GM19043 (cell line): Measurements from ENCODE around the gene GLI3.

Experiments
- ATAC-seq: cut with Tn5 transposase; IDR thresholded peaks from one replicate; pipeline ENCODE4 v1.9.1; 2021; ENCODE audit warnings: low read depth; ENCODE audit not compliant: unreplicated experiment

The GLI3 gene

DNA sequence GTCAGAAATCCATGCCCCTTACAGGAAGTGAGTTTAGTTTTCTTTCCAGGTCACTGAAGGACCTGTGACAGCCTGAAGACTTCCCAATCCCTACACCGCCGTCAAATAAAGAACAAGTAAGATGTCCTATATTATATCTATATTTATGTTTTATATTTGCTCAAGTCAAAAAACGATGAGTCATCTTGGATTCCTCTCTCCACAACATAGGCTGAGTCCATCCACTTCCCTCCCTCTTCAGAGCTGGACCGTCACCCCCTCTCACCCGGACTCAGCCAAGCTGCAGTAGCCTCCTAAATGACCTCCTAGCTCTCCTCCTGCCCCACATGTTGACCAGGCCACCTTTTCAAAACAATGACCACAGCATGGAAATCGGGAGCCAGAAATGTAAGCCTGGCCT lies 53.5 kb downstream of the GLI3 start:
- no peak for ATAC-seq

DNA sequence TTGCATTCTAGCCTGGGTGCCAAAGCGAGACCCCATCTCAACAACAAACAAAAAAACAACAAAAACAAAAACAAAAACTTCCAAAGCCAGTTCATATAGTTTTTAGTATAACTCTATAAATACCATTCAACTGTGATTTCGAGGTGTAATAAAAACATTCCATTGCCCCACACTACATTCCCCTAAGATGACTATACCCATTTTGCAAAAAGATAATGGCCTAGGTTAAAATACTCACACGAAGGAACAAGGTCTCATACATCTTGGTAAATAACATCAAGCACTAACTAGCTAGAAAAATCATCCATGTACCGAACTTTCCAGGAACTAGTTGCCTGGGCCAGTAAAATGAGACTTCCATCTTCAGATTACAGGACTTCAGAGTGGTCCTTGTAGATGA lies 55.4 kb downstream of the GLI3 start:
- no peak for ATAC-seq

DNA sequence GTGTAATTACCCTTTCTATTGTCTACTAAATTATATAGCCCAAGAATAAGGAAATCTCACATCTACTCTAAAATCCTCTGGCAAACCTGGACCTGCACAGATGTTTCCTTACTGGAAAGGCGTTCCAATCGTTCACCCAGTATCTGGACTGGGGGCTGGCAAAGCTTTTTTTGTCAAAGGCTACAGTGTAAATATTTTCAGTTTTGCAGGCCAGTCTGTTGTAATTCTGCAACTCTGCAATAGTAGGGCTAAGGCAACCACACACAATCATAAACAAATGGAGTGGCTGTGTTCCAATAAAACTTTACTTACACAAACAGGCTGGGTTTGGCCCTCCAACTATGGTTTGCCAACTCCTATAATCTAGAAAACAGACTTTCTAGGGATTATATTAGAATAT lies 56.2 kb downstream of the GLI3 start:
- ATAC-seq, result no peak

DNA sequence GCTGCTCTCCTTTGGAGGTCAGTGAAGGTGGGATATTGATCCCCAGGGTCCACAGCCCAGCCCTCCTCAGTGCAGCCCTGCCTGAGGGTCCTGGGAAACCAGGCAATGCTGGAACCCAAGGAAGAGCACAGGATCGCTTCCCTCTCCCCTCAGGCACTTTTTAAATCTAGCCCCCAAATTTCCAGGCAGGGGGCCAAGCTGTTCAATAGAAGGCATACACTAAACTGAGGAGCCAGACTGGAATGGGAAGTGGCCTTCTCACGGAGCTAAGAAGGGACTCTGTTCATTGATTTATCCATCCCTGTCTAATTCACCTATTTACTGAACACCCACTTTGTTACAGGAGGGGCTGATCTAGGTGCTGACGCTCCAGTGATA lies 60.3 kb downstream of the GLI3 start:
- ATAC-seq, result no peak

DNA sequence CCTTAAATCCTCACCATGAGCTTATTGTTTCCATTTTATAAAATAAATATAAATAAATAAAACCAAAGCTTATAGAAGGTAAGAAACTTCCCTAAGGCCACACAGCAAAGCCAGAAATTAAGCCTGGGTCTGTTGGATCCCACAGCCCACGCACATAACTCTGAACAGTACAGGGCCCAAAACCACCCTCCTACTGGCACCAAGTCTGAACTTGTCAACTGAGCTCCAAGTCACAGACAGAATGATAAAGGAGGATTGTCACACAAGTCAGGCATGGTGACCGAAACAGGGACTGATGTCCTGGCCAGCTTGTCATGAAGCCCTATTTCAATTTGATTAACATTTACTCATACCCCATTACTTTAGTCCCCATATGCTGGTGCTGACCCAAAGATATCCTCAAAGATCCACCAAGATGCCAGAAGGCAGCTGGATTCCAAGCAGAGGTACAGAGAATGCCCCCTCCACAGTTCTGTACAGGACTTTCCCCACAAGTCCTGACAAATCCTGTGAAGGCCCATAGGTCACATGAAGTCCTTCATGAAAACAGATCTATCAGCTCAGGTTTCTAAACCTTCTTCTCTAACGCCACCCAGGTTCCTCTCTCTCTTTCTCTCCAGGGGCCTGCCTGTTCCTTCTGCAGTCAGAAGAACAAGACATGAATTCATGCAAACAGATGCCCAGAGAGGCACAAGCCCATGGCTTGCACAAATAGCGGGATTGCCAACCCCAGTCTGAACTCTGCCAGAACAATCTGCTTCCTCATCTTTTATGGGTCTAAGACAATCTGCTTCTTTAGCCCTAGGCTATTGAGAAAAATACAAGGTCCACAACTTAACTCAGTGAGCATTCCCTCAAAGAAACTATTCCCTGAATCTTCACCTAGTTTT lies 60.9 kb downstream of the GLI3 start:
- no peak for ATAC-seq

DNA sequence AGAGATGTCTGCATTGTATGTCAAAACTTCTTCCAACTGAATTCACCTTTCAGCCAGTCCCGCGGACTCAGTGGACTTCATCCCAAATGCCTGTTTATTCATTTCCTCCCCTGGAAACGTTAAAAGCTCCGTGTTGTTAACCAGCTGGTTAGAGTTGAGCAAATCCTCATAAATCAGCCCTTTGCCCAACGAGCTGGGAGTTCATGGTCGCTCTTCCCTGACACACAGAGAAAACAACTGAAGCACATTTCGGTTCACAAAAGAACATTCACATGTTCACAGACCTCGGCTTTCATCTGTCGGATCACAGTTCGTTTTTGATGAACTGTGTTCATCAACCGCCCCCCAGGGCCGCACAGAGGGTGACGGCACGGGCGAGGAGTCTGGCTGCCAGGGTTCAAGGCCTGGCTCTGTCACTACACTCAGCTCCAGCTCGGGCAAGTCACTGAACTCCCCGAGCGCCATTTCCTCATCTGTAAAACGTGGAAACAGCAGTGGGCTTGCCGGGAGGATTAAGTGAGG lies 62.6 kb downstream of the GLI3 start:
- no peak for ATAC-seq

DNA sequence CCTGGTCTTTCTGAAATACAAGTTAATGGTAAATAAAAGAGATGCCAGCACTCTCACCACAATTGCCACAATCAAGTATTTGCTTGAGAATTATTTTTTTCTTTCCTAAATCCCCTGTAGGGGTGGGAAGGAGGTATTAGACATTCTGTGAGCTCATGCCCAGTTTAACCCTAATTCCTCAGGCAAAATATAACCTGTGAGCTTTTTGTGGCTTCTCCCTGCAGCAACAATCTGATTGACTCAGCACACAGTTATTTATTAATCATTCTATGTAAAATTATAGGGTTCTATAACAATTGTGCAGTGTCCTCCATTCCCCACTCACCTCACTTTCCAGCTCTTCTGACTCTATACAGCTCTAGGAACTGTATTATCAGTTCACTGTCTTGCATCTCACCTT lies 66.3 kb downstream of the GLI3 start:
- ATAC-seq, result no peak

DNA sequence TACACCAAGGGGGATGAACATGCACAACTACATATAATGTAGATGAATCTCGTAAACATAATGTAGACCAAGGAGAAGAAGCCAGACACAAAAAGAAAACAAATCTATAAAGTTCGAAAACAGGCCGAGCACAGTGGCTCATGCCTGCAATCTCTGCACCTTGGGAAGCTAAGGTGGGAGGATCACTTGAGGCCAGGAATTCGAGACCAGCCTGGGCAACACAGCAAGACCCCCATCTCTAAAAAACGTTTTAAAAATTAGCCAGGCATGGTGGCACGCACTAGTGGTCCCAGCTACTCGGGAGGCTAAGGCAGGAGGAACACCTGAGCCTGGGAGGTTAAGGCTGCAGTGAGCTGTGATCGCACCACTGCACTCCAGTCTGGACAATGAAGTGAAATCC lies 68.5 kb downstream of the GLI3 start:
- ATAC-seq, result no peak

DNA sequence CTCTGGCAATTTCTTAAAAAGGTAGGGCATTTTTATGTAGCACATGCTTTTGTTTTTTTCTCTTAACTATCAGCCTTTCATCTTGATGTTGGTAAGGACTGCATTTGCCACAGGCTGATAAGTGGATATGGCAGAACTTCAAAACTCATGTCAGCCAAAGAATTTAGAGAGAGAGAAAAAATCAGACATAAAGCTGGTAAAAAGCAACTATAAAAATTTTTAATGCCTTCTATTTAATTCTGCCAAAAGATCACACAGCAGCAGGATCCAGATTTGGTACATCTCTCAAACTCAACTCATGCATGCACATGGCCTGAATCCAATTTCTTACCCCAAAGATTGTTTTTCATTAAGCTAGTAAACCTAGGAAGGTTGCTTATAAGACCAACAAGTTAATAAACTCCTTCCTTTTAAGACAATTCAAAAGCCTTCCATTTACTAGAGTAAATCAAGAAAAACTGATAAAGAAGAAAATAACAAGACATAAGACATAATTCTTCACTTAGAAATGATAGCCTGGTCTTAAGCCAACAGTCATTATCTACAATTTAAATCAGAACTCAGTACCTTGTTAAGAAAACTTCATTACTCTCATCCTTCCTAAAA lies 69.3 kb downstream of the GLI3 start:
- no peak for ATAC-seq

DNA sequence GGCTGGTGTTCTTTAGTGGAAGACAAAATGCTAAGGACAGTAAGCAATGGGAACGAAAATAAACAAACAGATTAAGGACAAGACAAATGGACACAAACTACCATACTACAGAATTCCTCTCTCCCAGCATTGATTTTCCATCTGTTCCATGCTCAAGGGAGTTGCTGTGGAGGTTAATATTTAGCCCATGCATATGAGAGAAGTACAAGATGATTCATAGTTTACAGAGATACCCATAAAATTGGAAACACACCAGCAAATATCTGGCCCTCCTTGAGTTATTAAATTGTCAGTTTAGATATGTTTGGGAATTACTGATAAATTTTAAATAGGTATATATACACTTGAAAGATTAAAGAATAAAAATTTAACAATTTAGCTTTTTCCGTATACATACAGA lies 69.8 kb downstream of the GLI3 start:
- ATAC-seq, result no peak

DNA sequence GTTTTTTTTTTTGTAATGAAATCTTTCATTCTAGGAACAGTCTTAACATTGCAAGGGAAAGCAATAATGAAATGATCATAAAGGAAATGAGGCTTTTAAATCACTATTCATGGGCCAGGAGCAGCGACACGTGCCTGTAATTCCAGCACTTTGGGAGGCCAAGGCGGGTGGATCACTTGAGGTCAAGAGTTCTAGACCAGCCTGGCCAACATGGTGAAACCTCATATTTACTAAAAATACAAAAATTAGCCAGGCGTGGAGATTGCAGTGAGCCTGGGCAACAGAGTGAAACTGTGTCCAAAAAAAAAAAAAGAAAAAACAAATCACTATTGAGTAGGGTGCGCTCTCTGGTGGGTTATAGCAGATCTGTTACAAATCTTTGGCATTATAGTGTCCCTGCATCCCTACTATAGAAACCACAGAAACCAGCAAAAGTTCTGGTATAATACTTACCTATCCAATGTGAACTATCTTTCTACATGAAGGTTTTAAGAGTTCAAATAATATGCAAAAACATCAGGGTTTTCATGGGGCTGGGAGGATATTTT lies 72.1 kb downstream of the GLI3 start:
- no peak for ATAC-seq

DNA sequence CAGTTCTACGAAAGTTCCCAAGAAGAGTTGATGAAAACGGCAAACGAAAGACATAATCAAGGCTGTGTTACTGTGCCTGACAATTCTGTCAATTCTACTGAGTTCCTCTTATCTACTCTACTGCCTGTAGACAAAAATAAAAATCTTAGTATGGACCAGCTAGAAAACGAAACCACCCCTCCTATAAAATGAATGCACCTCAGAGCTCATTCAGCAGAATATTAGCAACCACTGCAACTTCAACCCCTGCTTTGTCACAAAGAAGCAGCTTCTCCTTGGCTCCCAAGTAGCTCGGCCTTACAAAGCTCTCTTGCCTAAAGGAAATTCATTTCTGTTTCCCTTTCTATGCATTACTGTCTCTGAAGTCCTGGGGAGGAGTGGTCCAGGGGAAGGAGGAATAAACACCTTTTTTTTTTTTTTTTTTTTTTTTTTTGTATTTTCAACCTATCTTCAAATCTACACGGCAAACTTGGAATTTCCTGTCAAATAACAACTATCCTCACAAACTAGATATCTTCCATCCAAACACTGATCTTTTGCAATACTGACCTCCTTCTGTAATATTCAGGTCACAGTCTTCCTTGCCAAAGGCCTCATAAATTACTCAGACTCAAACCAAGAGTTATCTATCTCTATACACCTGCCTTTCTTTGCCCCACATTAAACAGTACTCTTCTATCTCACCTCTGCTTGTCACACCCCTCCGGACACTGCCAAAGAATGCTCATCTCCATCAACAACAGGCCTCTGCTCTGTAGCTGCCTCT lies 74.3 kb downstream of the GLI3 start:
- ATAC-seq, result no peak

DNA sequence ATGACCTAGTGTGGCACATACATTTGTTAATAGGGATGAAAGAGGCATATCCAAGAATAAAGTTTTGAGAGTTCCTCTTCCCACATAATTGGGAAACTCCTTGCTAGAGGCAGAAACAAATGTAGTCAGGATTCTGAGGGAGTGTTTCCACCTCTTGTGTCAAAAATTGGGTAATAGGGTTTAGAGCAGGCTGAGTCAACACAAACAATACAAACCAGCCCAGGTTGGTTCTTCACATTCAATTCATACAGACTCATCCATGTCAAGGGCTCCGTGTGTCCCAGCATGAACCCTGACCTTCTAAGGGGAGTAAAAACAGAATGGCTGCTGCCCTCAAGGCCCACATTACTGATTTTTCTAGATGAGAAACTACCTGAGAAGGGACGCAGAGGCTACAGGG lies 75.3 kb downstream of the GLI3 start:
- no peak for ATAC-seq

DNA sequence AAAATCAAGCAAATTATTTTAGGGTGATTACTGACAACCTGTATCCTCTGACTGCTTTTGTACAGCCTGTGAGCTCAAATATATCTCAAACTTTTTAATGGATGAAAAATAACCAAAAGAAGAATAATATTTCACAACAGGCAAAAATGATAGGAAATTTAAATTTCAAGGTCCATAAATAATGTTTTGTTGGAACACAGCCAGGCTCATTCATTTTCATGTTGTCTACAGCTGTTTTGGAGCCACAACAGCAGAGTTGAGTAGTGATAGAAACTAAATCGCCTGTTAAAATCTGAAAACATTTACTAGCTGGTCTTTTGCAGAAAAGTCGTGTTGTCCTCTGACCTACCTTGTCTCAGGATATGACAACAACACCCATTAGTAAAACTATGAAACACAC lies 75.9 kb downstream of the GLI3 start:
- ATAC-seq, result no peak

DNA sequence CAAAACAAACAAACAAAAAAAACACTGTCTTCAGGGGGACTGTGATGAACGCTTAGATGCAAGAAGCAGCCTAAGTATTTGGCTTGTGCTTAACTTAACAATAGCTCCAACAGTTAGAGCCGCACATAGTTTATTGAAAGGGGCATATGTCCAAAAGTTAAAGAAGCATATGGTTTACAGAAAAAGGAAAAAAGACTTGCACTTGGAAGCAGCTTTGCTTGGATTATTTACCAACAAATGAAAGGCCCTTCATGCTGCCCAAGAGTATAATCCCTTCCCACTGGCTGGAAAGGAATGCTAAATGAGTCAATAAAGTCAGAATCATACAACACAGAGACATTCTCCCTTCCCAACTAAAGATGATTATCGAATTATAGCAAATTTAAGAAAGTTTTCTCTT lies 77.9 kb downstream of the GLI3 start:
- no peak for ATAC-seq

DNA sequence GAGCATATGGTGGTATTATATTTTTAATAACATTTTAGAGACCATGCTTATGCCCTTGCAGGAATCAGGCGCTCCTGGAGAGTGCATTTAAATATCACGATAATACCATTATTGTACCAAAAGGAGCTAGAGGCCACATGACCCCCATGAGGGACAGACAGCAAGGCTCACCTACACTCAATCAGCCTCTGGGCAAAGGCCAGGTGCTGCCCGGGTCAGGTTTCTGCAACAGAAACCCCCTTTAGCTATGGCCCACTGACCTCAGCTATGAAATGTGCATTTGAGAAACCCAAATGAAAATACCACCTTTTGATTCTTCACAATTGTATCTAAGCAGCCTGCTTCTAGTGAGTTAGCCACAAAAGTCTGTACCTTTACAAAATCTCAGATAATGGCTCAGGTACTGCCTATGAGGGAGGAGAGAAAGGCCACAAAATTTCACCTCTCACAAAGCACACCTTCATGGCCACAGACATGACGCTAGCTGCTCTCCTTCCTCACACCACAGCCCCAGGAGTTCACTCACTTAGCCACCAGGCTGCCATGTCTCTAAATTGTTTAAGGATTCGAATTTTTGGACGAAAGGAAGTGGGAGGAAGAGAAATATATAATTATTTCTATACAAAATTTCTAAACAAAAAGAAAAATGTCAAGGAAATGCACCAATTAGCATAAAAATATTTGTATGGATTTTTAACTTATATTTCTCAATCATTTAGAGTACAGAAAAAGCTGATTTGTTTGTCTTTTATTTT lies 79.9 kb downstream of the GLI3 start:
- ATAC-seq, result no peak

DNA sequence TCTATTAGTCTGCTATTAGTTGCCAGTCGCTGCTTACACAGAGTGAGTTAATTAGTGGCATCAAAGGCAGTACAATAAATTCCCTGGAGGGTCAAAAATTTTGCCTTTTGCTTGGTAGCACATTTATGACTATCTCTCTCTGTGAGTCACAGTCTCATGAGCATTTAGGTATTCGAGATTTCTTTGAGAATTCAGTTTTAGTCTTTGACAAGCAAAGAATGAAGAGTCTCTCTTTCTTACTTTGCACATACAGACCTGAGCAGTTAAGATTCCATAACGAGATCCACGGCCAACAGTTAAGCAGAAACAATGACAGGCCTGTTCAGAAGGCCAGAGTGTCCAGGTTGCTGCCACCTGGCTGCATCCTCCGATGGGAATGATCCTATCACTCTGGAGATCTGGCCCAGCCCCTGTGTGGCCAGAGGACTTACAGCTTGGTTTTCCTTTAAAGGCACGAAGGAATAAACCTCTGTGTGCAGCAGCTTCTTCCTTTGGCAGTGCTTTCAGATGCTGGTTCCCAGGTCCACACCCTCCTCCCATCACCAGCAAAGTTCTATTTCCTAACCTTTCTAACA lies 80.6 kb downstream of the GLI3 start:
- ATAC-seq, result no peak

DNA sequence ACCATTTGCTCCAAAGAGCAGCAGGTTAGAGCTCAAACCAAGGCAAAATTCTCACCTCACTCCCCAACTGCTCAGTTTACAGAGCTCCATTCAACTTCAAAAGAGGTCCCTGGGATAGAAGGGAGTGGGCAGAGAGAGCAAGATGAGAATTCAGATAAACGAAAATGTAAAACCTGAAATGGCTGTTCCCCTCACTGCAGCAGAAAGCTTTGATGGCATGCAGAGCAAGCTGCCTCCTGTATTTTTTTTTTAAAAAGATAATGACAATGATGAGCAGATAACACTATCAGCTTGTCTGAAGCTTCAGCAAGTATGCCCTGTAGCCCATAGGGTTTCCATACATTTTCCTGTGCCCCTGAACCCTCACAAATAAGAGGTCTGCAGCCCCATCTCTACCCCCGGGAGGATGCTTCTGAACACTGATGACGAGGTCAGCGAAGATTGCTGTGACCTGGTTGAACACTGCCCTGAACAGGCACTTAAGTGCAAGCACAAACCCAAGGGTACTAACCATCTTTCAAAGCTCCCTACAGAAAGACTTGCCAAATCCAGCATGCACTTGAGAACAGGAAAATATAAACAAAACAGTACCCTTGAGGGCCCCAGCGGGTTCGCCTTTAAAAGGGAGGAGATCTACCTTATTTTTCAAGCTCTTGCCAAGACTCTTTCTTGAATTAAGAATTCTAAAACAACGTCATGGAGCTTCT lies 81.3 kb downstream of the GLI3 start:
- no peak for ATAC-seq

DNA sequence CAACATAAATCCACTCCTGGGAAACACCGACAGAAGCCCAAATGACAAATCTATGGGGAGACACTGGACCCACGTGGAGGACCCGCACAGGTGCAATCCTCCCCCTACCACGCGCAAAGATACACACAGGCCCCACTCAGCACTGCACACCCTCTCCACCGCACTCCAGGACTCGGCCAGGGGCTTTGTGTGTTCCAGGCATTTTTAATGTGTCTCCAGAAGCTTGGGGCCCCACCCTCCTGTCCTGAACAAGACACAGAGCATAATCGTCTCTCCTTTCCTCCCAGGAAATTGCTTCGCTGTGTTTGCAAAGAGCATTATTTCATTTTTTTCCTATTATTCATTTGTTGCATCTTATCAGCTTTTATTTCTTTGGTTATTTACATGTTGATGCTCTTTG lies 82.8 kb downstream of the GLI3 start:
- ATAC-seq, result no peak
